HG03378 (cell line): ENCODE measurements around the gene CCDC178.
A peak's percentile ranks its signal among the peaks of the same experiment; 100 is the strongest.
"Not testable (repeated sequence)": the region's sequence is repeated elsewhere in the genome, so short reads cannot be mapped to it uniquely, and the experiment has no call there.

Experiments
- ATAC-seq: cut with Tn5 transposase; IDR thresholded peaks from one replicate; pipeline ENCODE4 v1.9.1; 2021; ENCODE audit warnings: mild to moderate bottlenecking, moderate library complexity; ENCODE audit not compliant: unreplicated experiment

CCDC178 gene

DNA sequence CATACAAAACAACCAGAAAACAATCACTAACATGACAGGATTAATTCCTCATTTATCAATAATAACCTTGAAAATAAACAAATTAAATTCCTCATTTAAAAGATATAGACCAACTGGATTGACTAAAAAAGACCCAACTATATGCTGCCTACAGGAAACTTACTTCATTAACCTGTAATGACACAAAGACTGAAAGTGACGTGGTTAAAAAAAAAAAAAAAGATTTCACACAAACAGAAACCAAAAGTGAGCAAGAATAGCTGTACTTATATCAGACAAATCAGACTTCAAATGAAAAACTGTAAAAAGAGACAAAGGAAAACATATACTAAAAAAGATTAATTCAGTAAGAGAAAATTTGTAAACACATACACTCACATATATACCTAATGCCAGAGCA lies 201.2 kb downstream of the CCDC178 start:
- ATAC-seq, result peak; percentile 82

DNA sequence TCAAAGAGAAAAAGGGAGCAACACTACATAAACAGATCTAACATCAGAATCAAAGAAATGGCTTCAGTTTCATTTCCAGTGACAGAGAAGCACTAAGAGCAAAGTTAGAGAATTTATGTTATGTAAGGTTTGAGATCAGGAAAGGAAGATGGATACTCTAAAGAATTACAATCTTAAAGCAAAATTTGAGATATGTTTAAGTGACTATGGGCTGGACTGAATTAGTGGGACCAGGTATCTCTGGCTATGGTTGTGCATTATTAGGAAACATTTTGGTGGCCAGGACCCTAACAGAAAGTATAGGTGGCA lies 208.2 kb downstream of the CCDC178 start:
- peak; percentile 30 for ATAC-seq

DNA sequence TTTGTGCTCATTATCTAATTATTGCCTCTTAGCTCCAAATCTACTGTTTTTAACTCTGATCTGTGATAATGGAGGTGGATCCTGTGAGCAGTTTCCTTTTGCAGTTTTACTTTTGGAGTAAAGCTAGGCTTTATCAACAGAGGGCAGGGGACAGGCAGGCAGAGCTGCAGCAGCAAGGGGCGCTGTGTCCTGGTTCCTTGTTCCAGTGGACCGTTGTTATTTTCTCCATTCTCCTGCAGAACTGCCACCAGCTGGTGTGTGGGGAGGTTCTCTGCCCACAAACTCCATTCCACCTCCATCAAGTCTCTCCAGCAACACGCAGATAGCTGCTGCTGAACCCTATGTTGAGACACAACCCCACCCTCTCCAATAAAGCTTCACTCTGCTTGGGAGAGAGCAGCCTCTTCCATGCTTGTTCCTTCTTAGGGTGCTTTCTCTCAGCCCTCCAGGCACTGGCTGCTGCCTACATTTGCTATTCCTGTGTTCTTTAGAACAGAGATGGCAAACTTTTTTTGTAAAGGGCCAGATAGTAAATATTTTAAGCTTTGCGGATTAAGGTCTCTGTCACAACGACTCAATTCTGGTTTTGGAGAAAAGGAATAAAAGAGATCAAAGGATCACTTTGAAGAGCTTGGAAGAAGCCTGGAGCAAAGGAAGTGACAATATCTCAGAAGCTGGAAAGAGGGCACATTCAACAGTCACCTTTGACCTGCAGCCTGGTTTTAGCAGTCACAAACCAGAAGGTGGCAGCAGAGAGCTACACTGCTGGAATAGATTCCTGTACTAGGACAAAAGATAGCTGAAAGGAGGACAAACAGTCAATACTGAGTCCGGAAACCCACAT lies 208.8 kb downstream of the CCDC178 start:
- ATAC-seq, result peak; percentile 97

DNA sequence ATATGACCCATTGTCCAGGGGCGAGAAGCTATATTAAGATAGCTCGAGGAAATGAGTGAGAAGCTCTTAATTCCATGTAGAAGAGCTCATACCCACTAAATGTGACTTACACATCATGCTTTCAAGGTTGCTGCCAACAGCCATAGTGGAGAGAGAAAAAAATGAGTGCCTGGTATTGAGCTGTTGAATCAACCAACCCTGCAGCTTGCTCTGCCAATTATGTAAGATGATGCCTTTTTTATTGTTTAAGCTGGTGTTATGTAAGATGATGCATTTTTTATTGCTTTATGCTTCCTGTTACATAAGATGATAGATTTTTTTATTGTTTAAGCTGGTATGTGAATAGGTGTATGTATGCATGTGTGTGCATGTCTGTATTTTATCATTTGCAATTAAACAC lies 228.2 kb downstream of the CCDC178 start:
- no peak for ATAC-seq

DNA sequence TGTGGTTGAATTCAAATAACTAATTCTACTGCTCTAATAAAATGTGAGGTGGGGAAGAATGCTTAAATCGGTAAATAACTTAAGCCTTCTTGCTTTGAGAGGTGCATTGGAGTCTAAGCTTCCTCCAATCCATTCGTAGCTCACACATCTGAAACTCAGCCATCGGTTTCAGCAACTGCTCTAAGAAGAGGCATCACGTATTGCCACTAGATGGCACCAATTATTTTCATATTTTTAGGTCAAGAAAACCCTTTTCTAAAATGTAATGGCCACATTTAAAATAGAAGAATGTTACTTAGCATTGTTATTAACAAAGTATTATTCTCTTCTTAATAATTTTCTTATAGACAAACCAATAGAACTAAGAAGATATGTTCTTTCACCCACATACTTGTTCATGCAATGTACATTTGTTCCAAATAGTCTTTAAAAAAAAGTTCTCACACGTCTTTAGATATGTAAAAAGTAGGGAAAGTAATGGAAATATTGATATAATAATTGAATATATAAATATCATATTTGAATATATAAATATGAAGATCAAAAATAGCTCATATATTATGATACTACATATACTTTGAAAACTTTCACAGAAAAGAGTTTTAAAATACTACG lies 229.8 kb downstream of the CCDC178 start:
- no peak for ATAC-seq

DNA sequence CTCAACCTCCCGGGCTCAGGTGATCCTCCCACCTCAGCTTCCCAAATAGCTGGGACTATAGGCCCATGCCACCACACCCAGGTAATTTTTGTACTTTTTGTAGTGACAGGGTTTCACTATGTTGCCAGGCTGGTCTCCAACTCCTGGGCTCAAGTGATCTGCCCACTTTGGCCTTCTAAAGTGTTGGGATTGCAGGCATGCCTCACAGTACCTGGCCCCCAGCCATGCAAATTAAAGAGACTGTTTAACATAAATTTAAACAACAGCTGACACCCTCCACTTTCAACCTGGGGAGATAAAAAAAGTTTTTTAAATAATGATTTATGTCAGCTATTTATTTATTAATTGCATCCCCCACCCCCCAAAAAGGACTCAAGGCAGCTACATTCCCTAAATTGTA lies 234.7 kb downstream of the CCDC178 start:
- ATAC-seq, result no peak

DNA sequence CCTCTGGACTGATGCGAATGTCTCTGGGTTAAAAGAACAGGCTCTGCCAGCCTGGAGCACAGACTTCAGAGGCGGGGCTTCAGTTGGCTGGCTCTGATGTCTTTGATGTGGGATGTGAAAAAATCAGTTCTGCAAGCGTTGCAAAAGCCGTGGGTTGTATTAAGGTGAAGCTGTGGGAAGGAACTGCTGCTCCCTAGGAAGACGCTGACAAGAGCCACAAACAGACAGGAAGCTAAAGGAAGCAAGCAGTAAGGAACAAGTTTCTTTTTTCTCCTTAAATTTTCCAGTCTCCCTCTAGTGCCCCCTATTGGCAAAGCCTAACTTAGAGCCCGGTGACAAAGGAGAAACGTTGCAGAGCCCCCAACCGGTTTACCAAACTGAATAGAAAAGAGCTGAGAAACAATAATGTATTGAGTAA lies 239.0 kb downstream of the CCDC178 start:
- ATAC-seq, result no peak

DNA sequence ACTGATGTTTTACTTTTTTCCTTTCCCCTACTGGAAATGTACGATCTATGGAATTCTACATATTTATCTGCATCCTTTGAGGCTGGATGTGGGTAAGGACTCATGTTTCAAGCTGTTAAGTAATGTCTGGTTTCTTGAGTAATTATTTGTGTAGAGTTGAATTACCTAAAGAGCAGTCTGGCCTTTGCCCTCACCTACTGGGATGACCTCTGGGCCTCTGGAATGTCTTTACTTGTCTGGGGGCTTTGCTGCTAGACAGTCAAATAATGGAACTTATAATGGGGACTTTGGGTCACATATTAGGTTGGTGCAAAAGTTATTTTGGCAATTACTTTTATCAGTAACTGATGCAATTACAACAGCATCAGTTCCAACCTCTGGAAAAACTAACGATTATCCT lies 244.7 kb downstream of the CCDC178 start:
- no peak for ATAC-seq

DNA sequence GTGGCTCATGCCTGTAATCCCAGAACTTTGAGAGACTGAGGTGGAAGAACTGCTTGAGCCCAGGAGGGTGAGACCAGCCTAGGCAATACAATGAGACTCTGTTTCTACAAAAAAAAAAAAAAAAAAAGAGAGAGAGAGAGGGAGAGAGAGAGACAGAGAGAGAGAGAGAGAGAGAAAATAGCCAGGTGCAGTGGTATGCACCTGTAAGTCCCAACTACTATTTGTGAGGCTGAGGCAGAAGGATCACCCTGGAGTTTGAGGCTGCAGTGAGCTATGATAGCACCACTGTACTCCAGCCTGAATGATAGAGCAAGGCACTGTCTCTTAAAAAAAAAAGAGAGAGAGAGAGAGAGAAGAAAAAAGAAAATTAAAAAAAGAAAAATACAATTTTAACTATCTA lies 245.7 kb downstream of the CCDC178 start:
- no peak for ATAC-seq

DNA sequence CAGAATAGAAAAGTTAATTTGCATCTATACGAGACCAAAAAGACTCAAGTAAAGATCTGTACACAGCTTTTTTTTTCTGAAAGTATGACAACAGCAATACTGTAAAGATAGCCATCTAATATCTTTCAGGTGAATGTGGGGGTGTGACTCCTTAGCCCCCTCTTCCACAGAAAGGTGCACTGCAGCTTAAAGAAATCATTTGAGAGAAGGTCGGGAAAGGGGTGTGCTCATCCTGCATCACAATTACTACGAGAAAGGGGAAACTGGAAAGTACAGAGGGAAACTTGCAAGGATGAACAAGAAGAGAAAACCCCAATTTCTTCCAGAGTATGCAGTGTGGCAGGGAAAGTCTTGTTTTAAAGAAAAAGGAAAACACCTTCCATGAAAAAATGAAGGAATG lies 255.6 kb downstream of the CCDC178 start:
- ATAC-seq, result no peak

DNA sequence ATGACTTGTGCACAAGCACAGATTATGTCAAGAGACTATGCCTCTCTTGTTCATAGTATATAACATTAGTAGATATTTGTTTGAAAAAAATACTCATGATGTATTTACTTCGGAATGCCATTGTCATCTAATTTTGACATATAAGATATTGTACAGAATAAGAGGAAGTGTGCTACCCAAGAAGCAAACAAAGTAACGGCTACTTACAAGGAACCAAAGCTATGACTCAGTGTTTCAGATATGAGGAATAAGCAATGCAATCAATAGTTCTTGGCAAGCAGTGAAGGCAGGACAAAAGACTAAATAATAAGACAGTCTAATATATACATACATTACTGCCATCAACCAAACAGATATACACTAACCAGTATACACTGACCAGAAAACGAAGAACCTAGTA lies 256.3 kb downstream of the CCDC178 start:
- no peak for ATAC-seq

DNA sequence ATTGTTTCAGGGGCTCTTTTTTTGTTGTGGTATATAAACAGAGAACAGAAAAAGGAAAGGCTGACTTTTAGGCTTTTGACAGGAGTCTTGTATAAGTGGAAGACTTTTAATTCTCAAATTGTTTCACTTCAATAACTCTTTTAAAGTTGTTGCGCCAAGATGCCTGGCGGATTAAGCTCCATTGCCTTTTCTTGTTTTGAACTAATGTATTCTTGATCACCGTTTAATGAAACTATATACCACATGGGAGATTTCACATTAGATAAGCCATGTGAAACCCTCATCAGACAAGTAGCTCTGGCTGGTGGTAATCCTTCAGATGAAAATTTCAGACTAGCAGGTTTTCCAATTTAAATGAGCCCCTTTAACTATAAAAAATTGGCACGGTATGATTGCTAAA lies 257.4 kb downstream of the CCDC178 start:
- no peak for ATAC-seq

DNA sequence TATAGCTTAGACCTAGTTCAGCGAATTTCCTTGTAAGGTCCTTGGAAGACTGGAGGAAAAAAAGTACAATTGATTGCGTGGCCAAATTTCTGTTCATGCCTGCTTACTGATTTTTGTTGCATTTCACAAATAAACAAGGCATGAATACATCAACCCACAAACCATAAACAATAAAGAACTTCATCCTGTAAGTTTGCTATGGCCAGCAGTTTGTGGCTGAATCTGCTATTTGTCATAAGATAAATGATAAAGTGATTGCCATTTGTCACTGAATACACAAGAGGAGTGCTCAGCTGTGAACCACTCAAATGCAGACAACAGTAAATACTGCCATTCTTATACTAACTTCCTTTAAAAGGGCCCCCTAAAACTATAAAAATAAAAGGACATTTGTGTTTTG lies 259.5 kb downstream of the CCDC178 start:
- ATAC-seq, result no peak

DNA sequence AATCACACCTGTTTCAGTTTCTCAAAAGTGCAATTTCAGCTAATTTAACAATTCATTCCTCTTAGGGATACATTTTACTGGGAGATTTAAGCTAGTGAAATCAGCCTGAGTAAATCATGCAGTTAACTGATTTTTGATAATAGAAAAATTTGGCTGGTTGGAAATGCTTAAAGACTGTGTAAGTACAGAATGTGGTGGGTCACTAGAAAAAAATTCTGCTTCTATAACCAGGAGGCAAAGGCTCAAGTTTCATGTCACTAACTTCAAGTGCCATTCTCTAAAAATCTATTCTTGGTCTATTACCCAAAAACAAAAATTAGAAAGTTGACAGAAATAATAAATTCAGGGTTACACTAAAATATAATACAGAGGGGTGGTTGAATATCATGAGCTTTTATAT lies 271.3 kb downstream of the CCDC178 start:
- no peak for ATAC-seq

DNA sequence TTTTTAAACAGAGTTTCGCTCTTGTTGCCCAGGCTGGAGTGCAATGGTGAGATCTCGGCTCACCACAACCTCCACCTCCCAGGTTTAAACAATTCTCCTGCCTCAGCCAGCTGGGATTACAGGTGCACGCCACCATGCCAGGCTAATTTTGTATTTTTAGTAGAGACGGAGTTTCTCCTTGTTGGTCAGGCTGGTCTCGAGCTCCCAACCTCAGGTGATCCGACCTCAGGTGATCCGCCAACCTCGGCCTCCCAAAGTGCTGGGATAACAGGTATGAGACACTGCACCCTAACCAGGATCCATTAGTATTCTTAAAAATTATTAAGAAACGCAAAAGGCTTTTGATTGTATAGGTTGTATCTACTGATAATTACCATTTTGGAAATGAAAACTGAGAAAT lies 276.4 kb downstream of the CCDC178 start:
- ATAC-seq, result not testable (repeated sequence)

DNA sequence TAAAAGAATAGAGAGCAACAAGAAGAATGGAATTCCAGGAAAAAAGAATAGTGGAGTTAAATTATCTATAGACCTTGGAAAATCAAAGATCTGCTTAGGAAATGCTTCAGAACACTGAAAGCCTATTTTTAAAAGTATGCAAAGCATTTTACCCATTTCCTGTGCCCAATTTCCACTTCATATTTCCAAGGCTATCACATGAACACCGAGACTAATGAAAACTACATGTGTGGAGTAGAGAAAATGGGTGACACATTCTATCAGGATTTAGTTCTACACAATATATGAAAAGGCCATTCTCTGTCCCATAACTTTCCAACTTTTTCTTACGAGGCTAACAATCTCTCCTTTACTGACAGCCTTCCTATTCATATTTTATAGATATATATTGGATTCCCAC lies 279.4 kb downstream of the CCDC178 start:
- no peak for ATAC-seq

DNA sequence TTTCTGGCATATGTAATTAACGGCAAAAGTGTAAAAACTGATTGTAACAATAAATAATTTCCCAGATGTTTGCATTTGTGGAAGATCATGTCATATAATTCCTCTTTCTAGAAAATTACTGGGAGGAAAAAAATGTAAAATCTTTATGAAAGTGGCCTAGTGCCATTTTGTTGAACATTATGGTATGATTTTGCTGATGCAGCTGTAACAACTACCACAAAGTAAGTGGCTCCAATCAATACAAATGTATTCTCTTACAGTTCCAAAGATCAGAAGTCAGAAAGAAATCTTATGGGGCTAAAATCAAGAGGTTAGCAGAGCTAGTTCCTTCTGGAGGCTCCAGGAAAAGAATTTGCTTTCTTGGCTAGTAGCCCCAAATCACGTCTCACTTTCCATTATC lies 281.4 kb downstream of the CCDC178 start:
- no peak for ATAC-seq

DNA sequence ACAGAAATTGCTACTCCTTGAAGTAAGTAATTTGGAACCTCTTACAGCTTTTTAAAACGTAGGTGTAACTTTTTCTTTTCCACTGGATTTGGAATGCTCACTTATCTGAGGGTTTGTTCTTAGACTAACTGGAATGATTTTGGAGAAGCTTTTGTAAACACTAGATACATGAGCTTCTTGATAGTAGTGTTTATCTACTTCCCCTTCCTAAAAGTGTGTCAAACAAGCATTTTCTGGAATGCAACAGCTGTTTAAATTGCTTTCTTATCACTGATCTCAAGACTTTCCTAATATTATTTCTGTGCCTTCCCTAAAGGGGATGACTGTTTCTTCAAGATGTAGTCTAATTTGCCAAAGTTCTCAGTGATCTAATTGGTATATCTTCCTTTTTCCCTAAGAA lies 282.6 kb downstream of the CCDC178 start:
- no peak for ATAC-seq

DNA sequence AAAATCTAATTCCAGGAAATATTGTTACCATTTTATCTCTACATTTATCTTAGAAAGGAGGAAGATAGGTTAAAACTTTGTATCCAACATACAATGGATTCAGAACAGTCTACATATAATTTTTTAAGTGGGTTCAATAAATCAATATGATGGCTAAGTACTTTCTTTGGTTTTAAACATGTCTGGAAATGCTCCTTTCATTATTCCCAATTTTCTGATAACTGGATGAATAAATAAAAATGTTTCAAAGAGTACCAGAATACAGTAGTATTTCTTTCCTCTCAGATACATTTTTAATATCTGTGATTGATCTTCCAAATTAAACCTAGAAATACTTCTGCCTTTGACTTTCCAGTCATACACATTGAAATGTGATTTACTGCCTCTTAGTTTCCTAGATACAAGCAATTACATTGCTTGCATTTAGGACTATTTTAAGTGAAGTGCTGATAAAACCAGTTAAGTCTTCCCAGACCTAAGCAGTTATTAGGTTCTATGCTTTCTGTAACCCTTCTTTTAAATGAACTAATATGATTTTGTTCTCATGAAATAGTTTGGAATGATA lies 283.5 kb downstream of the CCDC178 start:
- no peak for ATAC-seq

DNA sequence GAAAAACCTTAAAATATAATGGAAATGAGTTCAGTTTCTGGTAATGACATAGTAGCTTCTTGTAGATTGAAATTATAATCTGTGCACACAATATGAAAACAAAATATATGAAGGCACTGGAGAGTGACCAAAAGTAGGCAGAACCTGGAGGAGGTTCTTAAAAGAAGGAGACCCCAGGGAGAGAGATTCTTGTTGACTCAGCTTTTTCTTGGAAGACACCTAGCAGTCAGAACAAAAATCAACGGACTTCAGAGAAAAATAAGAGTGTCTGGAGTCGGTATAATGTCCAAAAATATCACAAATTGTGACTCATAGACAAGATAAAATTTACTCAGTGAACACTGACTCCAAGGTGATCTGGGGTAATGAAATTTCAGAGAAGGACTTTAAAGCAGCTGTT lies 286.5 kb downstream of the CCDC178 start:
- no peak for ATAC-seq

DNA sequence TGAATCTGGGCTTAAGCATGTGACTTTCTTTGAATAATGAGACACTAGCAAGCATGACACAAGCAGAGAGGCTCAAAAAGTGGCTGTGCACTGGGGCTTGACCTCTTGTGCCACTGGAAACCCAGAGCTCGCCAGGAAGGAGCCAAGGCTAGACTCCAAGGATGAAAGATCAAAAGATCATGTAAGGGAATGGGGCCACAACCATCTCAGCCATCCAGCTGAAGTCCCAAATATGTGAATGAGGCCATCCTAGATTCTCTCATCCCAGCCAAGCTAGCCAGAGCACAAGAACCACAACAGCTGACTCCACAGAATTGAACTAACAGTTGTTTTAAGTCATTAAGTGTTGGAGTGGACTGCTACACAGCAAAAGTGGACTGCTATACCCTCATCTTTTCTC lies 288.1 kb downstream of the CCDC178 start:
- ATAC-seq, result no peak

DNA sequence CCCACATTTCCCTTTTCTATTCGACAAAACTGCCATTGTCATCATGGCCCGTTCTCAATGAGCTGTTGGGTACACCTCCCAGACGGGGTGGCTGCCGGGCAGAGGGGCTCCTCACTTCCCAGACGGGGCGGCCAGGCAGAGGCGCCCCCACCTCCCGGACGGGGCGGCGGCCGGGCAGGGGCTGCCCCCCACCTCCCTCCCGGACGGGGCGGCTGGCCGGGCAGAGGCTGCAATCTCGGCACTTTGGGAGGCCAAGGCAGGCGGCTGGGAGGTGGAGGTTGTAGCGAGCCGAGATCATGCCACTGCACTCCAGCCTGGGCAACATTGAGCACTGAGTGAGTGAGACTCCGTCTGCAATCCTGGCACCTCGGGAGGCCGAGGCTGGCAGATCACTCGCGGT lies 292.7 kb downstream of the CCDC178 start:
- not testable (repeated sequence) for ATAC-seq
